Urinary bladder (tissue), 4 donors: ENCODE results near the gene KANSL1. TPM values are rescaled to one million over a fixed set of nuclear protein-coding genes. Genes with fewer than 3 reads are reported as not detected.

Experiments
- DNase-seq: peaks from one replicate; pipeline ENCODE4 v3.0.0-alpha.2; 2015; ENCODE audit errors: extremely low spot score
- H3K27ac ChIP-seq: one replicate; pipeline ENCODE4 v1.5.1; 2013; ENCODE audit warnings: low read depth, mild to moderate bottlenecking, moderate library complexity
- H3K36me3 ChIP-seq: one replicate; pipeline ENCODE4 v1.6.1; 2013; ENCODE audit warnings: mild to moderate bottlenecking, moderate library complexity; ENCODE audit not compliant: insufficient read depth
- H3K4me1 ChIP-seq: one replicate; pipeline ENCODE4 v1.6.1; 2013; ENCODE audit warnings: mild to moderate bottlenecking, moderate library complexity; ENCODE audit not compliant: insufficient read depth
- H3K4me3 ChIP-seq: one replicate; pipeline ENCODE4 v1.5.1; 2013; ENCODE audit warnings: low read depth, low read length
- WGBS: extraction: QIAGEN DNeasy Blood & Tissue Kit; methylation state at CpG from one replicate; pipeline ENCODE4 v1.1.7; 2013; 5-methylcytosine and 5-hydroxymethylcytosine counted together
- polyA plus RNA-seq: library from polyadenylated mRNA; stranded (reverse); fragments of 200-250 nt; gene quantifications from one replicate; pipeline ENCODE4 v1.2.3, GENCODE V29; 2013
- total RNA-seq: library from RNA; depleted of rRNA; stranded (reverse); fragments of >200 nt; gene quantifications from one replicate; pipeline ENCODE4 v1.2.3, GENCODE V29; 2014
- donor health status: healthy with polysubstance abuse.
- donor health status: healthy.

The KANSL1 gene
- total and polyA plus RNA-seq, 2 donors = 22.4 to 146 TPM

DNA sequence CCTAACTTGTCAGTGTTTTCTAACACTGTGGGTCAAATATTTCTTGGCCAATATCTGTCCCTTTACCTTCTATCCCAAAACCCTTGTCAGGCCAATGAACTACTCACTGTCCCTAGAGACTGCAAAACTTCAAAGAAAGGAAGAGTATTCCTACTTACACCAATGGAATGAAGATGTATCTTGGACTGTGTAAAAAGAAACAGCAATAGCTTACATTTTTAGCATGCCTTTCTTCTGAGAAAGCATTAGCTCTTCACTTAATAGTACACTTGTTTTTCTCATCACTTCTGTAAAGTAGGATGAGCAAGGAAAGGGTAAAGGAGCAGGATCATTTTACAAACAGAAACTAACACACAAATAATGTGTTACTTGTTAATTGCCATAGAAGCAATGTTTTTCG, 120.2 kb downstream of the KANSL1 start:
- H3K4me1 ChIP-seq = peaks cover 1% of the 10 kb centered on the region

DNA sequence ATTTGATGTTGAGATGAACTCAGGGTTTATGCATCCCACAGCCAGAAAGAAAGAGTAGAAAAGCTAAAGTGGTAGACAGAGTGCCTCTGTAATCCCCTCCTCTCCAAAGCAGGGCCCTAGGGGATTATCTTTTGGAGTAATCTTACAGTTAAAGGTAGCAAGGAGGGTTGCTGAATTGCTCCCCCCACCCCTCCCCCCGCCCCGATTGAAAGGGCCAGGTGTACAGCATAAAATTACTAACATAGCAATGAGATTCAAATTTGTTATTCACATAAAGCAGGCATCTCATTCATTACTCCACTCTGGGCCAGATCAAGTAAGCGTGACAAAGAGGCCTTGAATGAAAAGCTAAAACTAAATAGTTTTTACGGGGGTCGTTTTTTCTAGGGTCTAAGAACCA, 121.4 kb downstream of the KANSL1 start:
- no peak for DNase-seq
- Histone ChIP-seq H3K36me3 (no peaks in the 10 kb centered on the region), H3K4me3 (no peak overlapping the region), H3K27ac (no peak overlapping the region), H3K4me1 (peaks cover 1% of the 10 kb centered on the region)
- 80% methylated on average over 5 of the region's 5 CpGs for WGBS

More for the DNA sequence above, 120.2 kb downstream of the KANSL1 start:
- Histone ChIP-seq H3K27ac (no peak overlapping the region), H3K36me3 (no peaks in the 10 kb centered on the region), H3K4me3 (no peak overlapping the region)
- 76% methylated on average over 1 of the region's 1 CpG for WGBS
- no peak for DNase-seq

DNA sequence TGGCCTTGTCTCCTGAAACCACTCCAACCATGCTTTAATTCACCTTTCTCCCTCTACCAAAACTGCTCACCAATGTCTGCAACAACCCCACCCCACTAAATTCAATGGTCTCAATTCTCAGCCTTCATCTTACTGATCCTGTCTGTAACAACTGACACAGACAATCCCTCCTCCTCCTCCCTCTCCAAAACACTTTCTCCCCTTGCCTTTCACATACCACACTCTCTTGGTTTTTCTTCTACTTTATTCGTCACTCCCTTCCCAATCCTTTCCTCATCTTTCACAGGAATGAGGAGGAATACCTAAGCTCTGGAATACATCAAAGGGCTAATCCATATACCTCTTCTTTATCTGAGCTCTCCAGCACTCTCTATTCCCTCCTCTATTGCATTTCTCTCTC, 128.8 kb downstream of the KANSL1 start:
- DNase-seq = no peak
- 94% methylated on average over 1 of the region's 1 CpG for WGBS
- Histone ChIP-seq H3K36me3 (no peaks in the 10 kb centered on the region), H3K4me3 (no peak overlapping the region), H3K4me1 (no peaks in the 10 kb centered on the region), H3K27ac (no peak overlapping the region)

DNA sequence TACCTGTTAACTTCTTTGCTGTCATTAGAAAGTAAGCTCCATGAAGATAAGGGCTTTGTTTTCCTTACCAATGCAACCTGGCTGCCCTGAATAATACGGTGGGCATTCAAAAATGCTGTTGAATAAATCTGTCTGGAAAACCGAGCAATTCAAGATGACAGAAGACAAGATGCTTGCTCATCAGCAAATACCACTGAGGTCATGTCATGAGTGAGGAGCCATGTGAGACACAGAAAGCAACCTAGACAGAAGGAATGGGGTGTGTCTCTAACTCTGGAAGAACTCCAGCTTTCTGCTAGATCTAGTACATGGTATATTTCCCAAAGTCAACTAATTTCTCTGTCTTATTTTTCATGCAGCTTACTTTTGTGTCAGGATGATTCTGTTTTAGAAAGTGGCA, 130.0 kb downstream of the KANSL1 start:
- Histone ChIP-seq H3K27ac (no peak overlapping the region), H3K36me3 (no peaks in the 10 kb centered on the region), H3K4me1 (no peaks in the 10 kb centered on the region), H3K4me3 (no peak overlapping the region)
- WGBS = 49% methylated on average over 2 of the region's 2 CpGs
- no peak for DNase-seq

DNA sequence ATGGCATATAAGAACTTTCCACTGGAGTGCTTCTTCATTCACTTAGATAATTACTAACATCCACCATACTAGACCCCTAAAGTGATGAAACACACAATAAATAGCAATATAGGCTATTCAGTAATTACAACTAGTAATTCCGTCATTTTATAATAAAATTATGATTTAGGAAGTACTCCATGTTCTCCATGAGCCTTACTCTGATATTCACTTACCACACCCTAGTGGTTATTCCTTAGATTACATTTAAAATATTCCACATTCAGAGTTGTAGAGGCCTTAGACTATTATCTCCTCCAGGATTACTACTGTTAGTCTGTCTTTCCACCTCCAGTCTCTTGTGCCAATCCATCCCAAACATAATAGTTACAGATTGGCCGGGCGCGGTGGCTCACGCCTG, 131.8 kb downstream of the KANSL1 start:
- Histone ChIP-seq H3K4me3 (no peak overlapping the region), H3K4me1 (no peaks in the 10 kb centered on the region), H3K36me3 (no peaks in the 10 kb centered on the region), H3K27ac (no peak overlapping the region)
- DNase-seq = no peak
- 96% methylated on average over 5 of the region's 5 CpGs for WGBS

DNA sequence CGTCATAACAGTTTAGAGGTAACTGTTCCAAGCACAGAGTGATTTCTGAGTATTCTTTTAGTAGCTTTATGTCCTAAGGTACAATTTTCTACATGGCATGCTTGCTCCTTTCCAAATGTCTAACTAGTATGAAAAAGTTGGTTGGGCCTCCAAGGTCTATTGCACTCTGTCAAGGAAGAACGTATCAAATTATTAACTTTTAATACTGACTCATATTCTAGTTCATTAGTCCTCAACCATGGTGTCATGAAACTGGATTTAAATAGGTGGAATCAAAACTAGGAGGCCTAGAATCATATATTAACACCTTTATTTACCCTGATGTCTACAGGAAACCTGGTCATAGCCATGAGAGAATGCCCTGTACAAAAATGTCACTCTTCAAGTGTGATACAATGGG, 132.8 kb downstream of the KANSL1 start:
- no peak for DNase-seq
- WGBS = 84% methylated on average over 2 of the region's 2 CpGs

DNA sequence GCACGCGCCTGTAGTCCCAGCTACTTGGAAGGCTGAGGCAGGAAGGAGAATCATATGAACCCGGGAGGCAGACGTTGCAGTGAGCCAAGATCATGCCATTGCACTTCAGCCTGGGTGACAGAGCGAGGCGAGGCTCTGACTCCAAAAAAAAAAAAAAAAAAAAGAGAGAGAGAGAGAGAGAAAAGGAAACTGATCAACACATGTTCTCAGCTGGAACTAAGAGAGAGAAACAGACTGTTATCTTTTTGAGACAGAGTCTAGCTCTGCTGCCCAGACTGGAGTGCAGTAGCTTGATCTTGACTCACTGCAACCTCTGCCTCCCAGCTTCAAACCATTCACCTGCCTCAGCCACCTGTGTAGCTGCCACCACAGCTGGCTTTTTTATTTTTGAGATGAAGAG, 133.7 kb downstream of the KANSL1 start:
- no peaks in the 10 kb centered on the region for H3K36me3 ChIP-seq
- no peak overlapping the region for H3K27ac ChIP-seq
- no peaks in the 10 kb centered on the region for H3K4me1 ChIP-seq
- DNase-seq = no peak
- 82% methylated on average over 6 of the region's 6 CpGs for WGBS
- no peak overlapping the region for H3K4me3 ChIP-seq

More for the DNA sequence above, 132.8 kb downstream of the KANSL1 start:
- Histone ChIP-seq H3K4me3 (no peak overlapping the region), H3K27ac (no peak overlapping the region), H3K36me3 (no peaks in the 10 kb centered on the region), H3K4me1 (no peaks in the 10 kb centered on the region)

DNA sequence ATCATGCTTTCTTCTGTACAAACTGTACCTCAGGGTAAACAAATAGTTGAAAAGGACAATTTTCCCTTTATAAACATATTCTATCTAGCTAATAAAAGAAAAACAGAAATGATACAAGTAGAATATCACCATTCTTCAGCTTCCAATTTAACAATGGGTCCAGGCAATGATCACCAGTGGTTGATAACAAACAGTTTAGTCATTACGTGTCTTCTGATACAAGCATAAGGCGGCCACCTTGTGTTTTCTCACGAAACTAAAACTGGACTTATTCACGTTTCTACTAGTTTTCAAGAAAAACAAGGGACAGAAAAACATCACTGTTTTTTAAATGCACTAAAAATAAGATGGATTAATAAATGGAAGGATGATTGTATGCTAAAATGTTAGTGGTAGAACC, 135.9 kb downstream of the KANSL1 start:
- no peak overlapping the region for H3K4me3 ChIP-seq
- H3K27ac ChIP-seq = no peak overlapping the region
- no peaks in the 10 kb centered on the region for H3K4me1 ChIP-seq
- WGBS = 95% methylated on average over 4 of the region's 4 CpGs
- no peak for DNase-seq
- peaks cover 2% of the 10 kb centered on the region for H3K36me3 ChIP-seq

DNA sequence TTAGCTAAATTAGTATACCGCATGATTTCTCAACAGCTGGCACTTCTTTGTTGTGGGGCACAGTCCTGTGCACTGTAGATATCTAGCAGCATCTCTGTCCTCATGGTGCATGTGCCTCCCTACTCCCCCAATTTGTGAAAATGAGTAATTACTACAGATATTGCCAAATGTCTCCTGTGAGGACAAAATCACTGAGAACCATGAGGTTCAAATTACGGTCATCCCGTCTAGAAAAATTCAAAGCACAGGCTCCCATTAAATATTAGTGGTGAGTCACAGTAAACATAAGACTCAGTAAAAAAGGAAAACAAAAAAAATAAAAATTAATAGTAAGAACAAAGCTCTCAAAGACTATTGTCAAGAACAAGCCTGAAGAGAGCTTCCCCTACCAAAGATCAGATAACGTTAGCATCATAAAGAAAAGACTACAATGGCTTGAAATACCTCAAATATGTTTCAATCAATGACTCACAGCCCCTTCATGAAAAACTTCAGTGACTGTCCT, 136.4 kb downstream of the KANSL1 start:
- H3K4me1 ChIP-seq = no peaks in the 10 kb centered on the region
- H3K36me3 ChIP-seq = peaks cover 3% of the 10 kb centered on the region
- H3K27ac ChIP-seq = no peak overlapping the region
- DNase-seq = no peak
- no peak overlapping the region for H3K4me3 ChIP-seq
- WGBS = 62% methylated on average over 4 of the region's 4 CpGs

DNA sequence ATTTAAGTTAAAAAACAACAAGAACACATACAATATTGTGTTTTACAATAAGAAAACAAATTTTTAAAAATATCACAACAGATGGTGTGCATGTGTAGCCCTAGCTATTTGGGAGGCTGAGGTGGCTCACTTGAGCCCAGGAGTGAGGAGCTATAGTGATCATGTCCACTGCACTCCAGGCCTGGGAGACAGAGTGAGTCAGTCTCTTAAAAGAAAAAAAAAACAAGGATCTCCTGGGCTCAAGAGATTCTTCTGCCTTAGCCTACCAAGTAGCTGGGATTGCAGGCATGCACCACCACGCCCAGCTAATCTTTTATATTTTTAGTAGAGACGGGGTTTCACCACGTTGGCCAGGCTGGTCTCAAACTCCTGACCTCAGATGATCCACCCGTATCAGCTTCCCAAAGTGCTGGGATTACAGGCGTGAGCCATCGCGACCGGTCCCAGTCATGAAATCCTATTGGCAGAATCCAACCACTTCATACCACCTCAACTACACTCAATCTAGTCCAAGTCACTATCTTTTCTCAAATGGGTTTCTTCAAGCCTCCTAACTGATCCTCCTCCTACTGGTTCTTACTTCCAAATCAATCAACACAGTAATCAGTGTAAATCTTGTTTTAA, 139.2 kb downstream of the KANSL1 start:
- no peak for DNase-seq
- no peak overlapping the region for H3K27ac ChIP-seq
- H3K4me1 ChIP-seq = no peaks in the 10 kb centered on the region
- no peak overlapping the region for H3K4me3 ChIP-seq
- 95% methylated on average over 8 of the region's 8 CpGs for WGBS
- H3K36me3 ChIP-seq = peaks cover 11% of the 10 kb centered on the region

DNA sequence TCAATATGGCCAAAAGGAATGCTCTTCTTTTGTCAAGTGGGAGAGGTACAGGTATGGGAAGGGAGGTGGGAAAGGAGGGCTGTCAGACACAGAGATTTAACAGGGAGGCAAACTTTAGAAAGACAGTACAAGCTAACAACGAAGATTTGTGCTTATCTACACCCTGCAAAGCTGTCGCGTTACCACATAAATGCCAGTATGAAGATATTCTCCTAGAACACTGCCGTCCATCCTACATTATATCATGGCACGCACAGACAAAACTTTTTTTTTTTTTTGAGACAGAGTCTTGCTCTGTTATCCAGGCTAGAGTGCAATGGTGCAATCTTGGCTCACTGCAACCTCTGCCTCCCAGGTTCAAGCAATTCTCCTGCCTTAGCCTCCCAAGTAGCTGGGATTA, 143.6 kb downstream of the KANSL1 start:
- H3K27ac ChIP-seq = no peak overlapping the region
- WGBS = 85% methylated on average over 5 of the region's 5 CpGs
- no peak overlapping the region for H3K4me3 ChIP-seq
- DNase-seq = no peak
- no peaks in the 10 kb centered on the region for H3K4me1 ChIP-seq
- H3K36me3 ChIP-seq = peaks cover 14% of the 10 kb centered on the region

DNA sequence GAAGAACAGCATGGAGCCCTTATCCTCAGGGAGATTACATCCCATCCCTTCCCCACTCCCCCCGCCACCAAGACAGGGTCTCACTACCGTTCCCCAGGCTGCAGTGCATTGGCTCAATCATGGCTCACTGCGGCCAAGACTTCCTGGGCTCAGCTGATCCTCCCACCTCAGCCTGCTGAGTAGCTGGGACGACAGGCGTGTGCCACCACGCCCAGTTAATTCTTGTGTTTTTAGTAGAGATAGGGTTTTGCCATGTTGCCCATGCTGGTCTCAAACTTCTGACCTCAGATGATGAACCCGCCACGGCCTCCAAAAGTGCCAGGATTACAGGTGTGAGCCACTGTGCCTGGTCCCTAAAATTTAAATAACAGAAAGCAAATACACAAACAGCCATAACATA, 145.4 kb downstream of the KANSL1 start:
- Histone ChIP-seq H3K36me3 (peaks cover 14% of the 10 kb centered on the region), H3K4me1 (no peaks in the 10 kb centered on the region), H3K27ac (no peak overlapping the region), H3K4me3 (no peak overlapping the region)
- DNase-seq = no peak
- WGBS = 91% methylated on average over 8 of the region's 8 CpGs

DNA sequence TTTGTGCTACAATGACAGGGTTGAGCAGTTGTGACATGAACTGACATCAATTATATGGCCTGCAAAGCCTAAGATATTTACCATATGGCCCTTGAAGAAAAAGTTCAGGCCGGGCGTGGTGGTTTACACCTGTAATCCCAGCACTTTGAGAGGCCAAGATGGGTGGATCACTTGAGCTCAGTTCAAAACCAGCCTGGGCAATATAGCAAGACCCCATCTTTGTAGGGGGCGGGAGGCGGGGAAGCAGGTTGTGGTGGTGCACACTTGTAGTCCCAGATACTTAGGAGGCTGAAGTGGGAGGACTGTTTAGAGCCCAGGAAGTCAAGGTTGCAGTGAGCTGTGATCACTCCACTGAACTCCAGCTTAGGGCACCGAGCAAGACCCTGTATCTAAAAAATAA, 145.8 kb downstream of the KANSL1 start:
- whole genome bisulfite sequencing = 92% methylated on average over 5 of the region's 5 CpGs
- Histone ChIP-seq H3K4me3 (no peak overlapping the region), H3K27ac (no peak overlapping the region), H3K4me1 (no peaks in the 10 kb centered on the region), H3K36me3 (peaks cover 14% of the 10 kb centered on the region)
- no peak for DNase-seq

DNA sequence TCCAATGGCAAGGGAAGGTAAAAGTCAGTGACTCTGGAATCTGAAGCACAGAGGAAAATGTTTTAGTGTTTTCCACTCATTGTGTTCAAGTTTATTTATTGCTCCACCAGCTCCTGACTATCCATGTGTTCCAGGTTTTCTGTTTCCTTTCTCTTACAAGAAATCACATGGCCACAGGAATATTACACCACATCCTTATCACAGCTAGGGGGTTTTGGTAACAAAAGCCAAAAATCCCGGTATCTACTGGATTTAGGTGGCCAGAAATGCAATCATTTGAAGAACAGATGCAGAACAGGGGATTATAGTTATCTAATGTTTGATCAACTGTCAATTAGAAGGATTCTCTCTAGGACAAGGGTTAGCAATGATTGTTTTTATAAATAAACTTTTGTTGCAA, 146.3 kb downstream of the KANSL1 start:
- H3K36me3 ChIP-seq = peaks cover 13% of the 10 kb centered on the region
- no peaks in the 10 kb centered on the region for H3K4me1 ChIP-seq
- WGBS = 32% methylated on average over 1 of the region's 1 CpG
- H3K4me3 ChIP-seq = no peak overlapping the region
- no peak overlapping the region for H3K27ac ChIP-seq
- no peak for DNase-seq

DNA sequence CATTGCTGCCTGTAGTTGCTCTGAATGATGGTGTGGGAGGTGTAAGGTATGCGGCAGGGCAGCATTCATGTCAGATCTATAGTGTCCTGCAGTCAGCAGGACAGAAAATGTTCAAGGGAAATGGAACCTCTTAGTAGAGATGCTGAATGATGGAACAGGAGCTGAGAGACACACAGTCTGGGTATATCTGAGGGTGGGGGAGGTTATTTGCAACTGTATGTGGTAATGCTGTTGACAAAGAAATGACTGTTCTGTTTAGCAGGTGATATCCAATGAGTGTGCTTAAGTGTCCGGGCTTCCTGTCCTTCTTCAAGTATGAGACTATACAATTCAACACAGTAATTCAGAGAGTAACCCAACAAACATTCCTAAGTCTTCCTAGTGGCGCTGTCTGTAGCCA, 147.6 kb downstream of the KANSL1 start:
- no peak for DNase-seq
- WGBS = 88% methylated on average over 3 of the region's 3 CpGs
- H3K4me1 ChIP-seq = no peaks in the 10 kb centered on the region
- peaks cover 8% of the 10 kb centered on the region for H3K36me3 ChIP-seq
- H3K27ac ChIP-seq = no peak overlapping the region
- H3K4me3 ChIP-seq = no peak overlapping the region
